T-helper 2 cell treated with Interferon-gamma antibody and Interleukin-4, amounts not matched to agents 100 ng/mL and 5 ng/mL, for 36 hours (primary cell): Measurements from ENCODE around the gene UQCR11. TPM values are rescaled to one million over a fixed set of nuclear protein-coding genes. Genes with fewer than 3 reads are reported as not detected.

Experiments
- intact Hi-C: fragments of 100-400 bp; cut with micrococcal nuclease; formaldehyde crosslinking; loops from one replicate; pipeline ENCODE4 v1.15.1; 2023
- total RNA-seq: library from RNA; stranded (reverse); gene quantifications from 2 replicates; pipeline ENCODE4 v1.2.3, GENCODE V29; 2022

Gene UQCR11
- total RNA-seq, 1 donor from 2014 or later = 161 TPM

DNA sequence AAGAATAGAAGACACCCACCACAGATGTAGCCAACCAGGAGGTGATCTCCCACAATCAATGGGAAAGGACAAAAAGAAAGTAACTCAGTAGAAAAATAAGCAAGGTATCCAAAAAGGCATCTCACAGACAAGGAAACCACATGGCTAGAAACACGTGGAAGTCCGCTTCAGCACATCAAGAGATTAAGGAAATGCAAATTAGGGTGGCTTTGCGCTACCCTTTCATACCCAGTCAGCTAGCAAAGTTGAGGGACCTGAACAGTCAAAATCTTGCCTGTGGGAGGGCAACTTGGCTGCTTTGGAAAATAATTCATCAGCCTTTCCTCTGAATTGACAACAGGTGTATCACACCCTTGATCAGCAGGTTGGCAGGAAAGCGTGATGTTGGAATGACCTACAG lies 11.6 kb upstream of the UQCR11 start:
- intact Hi-C loops = no loop called here

DNA sequence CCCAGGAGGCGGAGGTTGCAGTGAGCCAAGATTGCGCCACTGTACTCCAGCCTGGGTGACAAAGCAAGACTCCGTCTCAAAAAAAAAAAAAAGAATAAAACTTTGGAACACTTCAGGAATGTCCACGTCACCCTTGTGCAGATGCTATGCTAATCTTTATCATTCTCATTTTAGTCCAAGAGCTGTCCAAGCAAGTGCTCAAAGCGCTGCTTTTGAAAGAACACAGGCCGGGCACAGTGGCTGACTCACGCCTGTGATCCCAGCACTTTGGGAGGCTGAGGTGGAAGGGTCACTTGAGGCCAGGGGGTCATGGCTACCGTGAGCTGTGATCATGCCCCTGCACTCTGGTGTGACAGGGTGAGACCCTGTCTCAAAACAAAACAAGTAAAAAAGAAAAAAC lies 11.1 kb upstream of the UQCR11 start:
- intact Hi-C loops = no loop called here

DNA sequence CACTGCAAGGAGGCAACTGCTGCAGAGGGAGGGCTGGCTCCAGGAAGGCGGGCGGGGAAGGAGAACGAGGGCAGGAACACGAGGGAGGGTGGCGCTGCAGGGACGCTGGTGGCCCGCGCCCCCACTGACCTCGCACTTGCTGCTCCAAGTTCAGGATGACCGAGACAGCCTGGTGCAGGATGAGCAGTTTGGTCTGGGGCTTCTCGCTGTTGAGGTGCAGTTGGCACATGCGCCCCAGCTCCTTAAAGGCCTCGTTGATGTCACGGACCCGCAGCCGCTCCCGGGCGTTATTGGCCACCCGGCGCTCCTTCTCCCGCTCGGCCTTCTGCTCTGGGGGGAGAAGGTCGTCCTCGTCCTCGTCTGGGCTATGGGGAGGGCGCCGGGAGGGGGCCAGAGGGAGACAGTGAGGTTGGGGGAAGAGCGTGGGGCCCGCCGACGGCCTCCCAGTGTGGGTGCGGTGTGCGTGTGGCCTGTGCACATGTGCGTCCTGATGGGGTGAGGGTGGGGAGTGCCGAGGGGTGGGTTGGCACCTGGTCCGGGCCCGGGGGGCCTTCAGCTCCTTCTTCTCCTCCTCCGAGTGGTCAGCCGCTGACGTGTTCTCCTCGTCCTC lies 10.0 kb upstream of the UQCR11 start:
- intact Hi-C loops = no loop called here

DNA sequence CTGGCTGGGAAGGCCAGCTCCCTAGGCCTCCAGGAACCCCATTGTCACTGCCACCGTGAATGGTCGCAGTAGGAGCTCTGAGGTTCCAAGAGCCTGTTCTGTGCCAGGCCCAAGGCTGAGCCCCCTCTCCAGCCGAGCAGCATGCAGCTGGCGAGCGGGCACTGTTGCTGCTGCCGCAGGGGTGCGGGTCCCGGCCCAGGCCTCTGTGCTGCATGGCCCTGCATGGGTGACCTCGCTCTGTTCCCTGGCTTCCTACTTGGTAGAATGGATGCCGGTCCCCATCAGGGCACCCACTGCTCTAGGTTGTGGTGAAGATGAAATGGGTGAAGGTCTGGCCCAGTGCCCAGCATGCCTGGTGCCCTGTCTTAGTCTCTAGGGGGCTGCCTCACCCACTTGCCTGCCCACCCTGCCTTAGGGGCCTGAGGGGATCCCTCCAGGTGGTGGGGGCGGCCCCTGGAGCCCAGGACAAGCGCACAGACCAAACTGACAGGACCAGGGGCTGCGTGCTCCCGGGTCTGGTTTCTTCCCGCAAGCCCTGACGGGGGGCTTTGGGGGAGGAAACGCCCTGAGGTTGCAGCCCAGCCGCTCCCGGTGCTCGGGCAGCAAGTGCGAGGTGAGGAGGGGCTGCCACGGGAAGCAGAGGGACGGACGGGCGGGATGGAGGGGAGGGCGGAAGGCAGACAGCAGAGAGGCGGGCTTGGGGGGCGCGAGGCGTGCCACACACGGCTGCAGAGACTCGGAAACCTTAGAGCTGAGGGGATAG lies 8.7 kb upstream of the UQCR11 start:
- intact Hi-C loops = no loop called here

DNA sequence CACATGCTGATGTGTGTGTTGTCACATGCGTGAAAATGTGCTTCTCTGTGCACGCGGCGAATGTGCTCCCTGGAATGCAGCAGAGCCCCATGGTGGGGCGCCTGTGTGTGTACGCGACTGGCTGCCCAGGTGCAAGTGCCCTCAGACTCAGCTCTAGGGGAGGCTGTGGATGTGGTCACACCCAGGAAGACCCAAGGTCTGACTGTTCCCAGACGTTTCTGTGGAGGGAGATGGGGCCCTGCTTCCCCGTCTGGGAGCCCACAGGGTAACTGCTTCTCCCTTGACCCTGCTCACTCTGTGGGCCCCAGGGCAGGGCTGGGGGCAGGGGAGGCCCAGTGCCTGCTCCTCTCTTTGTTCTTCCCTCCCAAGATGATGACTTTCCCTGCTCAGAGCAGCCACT lies 7.9 kb upstream of the UQCR11 start:
- intact Hi-C loops = no loop called here

DNA sequence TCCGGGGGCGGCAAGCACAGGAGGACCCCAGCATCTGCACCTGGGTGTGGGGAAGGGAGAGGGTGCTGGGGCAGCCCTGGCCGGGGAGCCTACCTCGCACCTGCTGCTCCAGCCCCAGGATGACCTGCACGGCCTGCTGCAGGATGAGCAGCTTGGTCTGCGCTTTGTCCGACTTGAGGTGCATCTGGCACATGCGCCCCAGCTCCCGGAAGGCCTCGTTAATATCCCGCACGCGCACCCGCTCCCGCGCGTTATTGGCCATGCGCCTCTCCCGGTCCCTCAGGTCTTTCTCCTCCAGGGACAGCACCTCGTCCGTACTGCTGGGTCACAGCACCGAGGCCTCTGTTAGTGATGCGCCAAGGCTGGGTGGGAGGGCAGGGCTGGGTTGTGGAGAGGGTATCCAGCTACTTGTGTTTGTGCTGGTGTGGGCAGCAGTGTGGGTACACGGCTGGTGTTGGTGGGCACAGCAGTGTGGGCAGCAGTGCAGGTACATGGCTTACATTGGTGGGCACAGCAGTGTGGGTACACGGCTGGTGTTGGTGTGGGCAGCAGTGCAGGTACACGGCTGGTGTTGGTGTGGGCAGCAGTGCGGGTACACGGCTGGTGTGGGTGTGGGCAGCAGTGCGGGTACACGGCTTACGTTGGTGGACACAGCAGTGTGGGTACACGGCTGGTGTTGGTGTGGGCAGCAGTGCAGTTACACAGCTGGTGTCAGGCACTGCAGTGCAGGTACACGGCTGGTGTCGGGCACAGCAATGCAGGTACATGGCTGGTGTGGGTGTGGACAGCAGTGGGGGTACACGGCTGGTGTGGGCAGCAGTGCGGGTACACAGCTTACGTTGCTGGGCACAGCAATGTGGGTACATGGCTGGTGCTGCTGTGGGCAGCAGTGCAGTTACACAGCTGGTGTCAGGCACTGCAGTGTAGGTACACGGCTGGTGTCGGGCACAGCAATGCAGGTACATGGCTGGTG lies 7.1 kb upstream of the UQCR11 start:
- intact Hi-C loops = no loop called here

DNA sequence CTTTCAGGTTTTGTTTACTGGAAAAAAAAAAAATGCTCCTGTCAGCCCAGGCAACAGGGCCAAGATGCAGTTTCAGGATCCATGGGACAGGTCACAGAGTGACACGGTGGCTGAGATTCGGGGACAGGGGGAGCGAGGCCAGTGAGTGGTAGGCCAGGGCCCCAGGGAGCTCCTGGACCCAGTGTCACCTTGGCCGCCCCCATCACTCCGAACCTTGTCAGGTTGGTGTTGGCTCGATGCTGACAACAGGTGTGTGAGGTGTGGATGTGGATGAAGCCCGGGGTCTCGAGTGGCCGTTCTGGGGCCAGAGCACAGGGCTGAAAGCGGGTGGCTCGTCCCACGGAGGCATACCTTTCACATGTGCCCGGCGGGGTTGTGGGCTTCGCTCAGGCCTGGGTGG lies 6.1 kb upstream of the UQCR11 start:
- intact Hi-C loops = no loop called here

DNA sequence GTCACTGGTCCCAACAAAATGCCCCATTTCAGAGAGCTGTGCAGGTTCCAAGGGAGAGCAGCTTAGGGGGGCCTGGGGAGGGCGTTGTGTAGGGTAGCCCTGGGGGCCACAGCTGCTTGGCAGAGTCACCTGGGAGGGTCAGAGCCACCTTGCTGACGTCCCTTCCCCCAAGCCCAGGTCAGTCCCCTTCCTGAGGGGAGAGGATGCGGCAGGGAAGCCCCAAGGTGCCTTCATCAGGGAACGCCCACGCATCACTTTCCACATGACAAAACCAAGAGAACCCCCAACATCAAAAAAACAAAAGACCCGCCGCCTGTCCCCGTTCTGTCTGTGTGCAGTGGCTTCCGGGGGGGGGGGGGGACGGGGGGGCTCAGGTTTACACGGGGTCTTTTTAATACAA lies 5.3 kb upstream of the UQCR11 start:
- intact Hi-C loops = no loop called here

DNA sequence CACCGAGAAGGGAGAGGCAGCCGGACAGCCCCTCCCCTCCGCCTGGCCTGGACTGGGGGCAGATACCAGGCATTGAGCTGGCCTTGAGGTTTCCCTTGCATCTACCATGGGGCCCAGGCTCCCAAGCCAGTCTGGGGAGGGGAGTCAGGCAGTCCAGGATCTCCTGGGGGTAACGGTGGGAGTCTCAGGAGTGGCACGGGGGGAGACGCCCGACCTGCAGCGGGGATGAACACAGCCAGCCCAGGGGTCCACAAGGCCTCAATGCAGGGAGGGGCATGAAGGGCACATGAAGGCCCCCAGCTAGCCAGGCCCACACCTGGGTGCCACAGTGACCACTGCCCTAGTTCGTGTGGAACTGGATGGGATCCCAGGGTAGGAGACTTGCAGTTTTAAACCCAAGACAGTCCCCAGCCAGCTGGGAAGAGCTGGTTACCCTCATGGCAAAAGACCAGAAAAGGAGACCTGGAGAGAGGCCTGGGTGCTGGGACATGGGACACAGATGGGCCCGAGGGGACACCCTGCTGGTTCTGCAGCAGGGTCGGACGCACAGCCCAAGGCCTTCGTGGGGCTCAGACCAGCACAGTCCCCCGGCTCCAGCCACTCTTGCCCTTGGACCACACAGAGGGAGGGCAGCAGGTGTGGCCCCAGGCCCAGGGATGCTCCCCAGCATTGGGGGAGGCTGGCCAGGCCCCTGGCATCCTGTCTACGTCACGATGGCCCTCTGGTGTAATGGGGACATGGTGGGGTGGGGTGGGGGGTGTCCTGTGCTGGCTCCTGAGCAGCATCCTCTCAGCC lies 4.6 kb upstream of the UQCR11 start:
- intact Hi-C loops = no loop called here

DNA sequence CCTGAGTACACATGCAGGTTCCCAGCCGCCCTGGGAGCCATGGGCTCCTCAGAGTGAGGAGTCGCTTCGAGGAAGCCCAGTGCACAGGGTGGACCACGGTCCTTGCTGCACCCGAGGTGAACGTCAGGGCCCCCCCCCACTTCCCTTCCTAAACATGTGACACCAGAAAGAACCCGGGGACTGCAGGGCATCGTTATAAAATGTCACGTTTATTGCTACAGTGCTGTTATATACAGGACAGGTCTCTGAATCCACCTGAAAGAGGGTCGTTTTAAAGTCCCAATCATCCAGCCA lies 3.8 kb upstream of the UQCR11 start:
- intact Hi-C loops = no loop called here

DNA sequence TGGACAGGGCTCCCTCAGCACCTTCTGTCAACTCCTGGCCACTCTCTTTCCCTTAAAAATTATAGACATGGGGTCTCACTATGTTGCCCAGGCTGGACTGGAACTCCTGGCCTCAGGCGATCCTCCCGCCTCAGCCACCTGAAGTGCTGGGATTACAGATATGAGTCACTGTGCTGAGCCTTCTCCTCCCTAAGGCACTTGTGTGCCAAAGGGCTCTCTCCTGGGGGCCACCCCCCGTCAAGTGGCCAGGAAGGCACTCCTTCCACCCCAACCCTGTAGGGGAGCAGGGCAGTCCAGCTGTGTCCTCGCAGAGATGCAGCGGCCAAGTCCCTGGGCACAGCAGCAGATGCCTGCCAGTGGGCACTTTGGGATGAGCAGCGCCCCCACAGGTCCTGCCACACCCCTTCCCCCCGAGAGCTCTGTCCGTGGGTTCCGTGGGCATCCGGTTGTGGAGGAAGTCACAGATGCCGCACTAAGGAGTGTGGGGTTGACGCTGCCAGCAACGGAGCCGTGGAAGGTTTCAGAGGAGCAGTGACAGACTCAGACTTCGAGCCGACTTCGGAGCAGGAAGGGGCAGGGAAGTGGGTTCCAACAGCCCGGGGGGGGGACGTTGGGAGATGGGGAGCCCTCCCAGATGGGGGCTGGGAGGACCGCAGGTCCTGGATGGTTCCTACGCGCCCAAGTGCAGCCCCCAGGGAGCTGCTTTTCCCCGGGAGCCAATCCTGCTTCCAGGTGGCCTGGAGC lies 3.3 kb upstream of the UQCR11 start:
- intact Hi-C loops = no loop called here

DNA sequence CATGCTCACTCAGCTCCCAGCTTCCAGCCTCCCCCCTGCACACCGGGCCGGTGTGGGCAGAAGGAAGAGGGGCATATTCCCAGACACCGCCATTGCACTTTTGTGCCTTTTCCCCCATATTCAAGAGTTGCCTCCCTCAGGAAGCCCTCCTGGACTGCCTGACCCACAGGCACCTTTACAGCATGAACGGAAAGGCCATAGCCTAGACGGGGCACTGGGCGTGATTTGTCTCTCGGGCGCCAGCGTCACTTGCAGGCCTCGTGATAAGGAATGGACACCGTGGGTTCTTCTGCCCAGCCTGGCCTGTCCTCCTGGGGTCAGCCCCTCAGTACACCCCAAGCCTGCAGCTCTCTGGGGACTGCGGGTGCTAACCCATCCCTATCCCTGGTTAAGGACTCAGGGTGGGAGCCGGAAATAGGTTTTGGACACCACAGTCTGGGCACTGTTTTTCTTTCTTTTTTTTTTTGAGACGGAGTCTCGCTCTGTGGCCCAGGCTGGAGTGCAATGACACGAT lies 933 bp upstream of the UQCR11 start:
- intact Hi-C loops = no loop called here

DNA sequence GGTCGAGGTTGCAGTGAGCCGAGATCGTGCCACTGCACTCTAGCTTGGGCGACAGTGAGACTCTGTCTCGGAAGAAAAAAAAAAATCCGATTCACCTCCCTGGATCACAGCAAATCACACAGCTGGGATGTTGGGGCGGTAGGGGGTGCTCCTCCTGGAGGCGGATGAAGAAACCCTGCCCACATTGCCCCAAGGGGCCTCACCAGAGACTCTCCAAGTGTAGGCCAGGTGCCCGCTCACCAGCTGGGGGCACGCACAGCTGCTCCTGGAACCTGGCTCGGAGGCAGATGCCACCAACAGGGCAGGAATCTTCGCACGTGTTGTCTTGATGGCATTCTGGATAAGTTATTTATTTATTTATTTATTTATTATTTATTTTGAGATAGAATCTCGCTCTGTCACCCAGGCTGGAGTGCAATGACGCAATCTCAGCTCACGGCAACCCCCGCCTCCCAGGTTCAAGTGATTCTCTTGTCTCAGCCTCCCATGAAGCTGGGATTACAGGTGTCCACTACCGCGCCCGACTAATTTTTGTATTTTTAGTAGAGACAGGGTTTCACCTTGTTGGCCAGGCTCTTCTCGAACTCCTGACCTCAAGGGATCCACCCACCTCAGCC lies 3.1 kb downstream of the UQCR11 start:
- intact Hi-C loops = no loop called here

DNA sequence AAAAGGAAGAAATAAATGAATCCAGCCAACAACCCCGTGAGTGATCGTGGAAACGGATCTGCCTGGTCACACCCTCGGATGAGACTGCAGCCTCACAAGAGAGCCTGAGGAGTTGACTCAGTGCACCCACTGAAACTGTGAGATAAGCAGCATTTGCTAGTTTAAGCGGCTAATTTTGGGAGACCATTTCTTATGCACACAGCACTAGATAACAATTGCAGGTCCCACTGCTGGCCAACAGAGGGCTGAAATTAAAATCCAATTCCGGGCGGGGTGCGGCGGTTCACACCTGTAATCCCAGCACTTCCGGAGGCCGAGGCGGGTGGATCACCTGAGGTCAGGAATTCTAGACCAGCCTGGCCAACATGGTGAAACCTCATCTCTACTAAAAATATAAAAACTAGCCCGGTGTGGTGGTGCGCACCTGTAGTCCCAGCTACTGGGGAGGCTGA lies 3.6 kb downstream of the UQCR11 start:
- intact Hi-C loops = no loop called here

DNA sequence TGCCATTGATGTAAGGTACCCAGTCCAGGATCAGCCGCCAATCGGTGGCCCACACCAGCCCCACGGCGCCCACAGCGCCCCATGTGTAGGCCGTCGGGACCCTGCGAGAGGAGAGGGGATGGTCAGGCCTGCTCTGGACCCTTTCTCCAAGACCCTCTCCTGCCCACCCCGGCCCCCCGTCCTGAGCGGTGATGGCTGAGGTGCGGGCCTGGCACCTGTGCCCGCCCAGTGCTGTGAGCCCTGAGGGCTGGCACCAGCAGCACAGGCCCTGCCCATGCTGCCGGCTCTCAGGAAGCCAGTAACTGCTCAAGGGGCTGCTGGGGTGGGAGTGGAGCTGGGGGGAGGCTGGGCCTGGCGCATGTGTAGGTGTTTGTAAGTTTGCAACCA lies 5.8 kb downstream of the UQCR11 start:
- intact Hi-C loops = no loop called here

DNA sequence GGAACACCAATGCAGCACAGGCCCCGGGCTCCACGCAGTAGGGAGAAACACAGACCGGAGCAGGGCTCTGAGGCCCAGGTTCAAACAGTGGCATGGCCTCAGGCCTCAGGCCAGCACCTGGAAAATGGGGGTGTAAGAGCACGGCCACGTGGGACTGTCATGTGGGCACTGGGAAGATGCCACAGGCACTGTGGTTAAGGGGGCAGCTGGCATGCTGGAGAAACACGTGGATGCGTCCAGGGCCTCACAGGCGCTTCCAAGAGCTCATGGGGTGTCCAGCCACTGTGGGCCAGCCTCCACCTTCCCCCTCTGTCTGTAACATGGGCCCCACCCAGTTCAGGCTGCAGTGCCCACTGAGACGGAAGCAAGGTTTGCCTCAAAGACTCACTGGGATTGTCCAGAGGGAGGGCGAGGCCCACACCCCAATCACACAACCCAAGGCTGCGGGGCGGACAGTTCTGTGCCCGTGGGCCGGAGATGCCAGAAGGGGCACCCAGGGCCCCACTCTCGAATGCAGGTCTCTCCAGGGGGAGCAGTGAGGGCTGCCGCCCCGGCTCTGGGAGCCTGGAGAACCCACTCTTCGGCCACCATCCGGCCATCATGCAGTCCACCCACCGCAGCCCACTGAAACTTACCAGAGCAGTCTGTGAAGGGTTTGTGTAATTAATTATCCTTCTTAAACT lies 6.3 kb downstream of the UQCR11 start:
- intact Hi-C loops = no loop called here

DNA sequence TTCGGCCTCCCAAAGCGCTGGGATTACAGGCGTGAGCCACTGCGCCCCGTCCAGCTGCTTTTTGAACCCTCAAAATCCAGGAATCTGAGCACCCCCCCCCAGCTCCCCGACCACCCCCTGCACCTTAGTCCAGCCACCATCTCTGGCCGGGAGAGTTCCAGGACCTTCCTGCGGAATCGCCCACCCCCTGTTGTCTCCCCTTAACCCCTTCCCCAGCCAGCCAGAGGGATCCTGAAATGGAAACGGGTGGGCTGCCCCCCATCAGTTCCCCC lies 11.8 kb downstream of the UQCR11 start:
- intact Hi-C loops = loop anchor here (5.0 kb wide), 1 partner anchor 219 kb away; the partner anchor contains the start of gene ATP8B3

DNA sequence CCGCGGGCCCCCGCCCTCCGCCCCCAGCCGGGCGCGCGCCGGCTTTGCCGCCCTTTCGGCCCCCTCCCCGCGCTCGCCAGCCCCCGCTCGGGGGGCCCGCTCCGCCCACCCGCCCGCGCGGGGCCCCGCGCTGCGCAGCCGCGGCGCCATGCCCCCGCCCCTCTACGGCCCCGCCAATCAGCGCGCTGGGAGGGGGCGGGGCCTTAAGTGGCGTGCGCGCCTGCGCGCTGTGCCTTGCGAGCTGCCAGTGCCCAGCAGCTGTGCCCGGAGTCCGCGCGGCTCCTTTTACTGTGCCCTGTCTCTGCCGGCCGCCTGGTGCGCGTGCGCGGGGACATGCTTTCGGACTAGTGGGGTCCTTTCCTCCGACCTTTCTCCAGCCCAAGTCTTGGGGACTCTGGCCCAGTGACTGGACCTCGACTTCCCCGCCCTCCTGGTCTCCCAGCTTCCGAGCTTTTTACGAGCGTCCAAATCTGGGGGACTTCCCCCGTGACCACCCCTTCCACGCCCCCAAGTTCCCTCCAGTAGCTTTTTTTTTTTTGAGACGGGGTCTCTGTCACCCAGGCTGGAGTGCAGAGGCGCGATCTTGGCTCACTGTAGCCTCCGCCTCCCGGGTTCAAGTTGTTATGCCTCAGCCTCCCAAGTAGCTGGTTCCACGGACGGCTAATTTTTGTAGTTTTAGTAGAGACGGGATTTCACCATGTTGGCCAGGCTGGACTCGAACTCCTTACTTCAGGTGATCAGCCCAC lies 12.3 kb downstream of the UQCR11 start, which contains the start of gene MBD3:
Gene MBD3 (minus strand): TSS at position 111 of the 746 bp plus-strand sequence. CDS start 234 bp downstream, outside the sequence.
- intact Hi-C loops = loop anchor here (1.0 to 5.0 kb wide), 3 partner anchors 12 to 219 kb away; partner anchors contain the start of genes ATP8B3, TCF3 and UQCR11
